ENCODE results near the gene CD109. TPM values are rescaled to one million over a fixed set of nuclear protein-coding genes. Genes with fewer than 3 reads are reported as not detected.

CD109 gene
- total RNA-seq, 1 experiment from 2014 or later = 3.2 TPM

- H2AFZ ChIP-seq (ENCODE audit: low read length) = no peak overlapping the region
- H3K9me3 ChIP-seq (ENCODE audit: control insufficient read depth, low read depth, low read length) = no peaks in the 10 kb centered on the region
- no peak overlapping the region for H2BK120ac ChIP-seq (ENCODE audit: low read depth, low read length, poor library complexity, severe bottlenecking)
- WGBS (ENCODE audit: extremely low coverage, insufficient read length, low lambda C conversion rate) = no CpG with 5 or more reads among the region's 4 CpGs
- H3K18ac ChIP-seq (ENCODE audit: insufficient read length, low read depth, low read length) = no peak overlapping the region
- no peak for DNase-seq
- no peak for TF ChIP-seq CTCF (conservative IDR thresholded peaks at IDR 0.05)
- Mint-ChIP-seq H3K36me3 (ENCODE audit: insufficient read depth in 1 of 3, low read depth in 3 of 3) (peaks cover 4 to 9% (median 5%) of the 10 kb centered on the region in 3 experiments; a peak in 5 of 7 replicates), H3K27ac (peak overlapping the region in 1 of 3 experiments; percentile 77; a peak in 2 of 7 replicates), H3K4me1 (peaks cover 20 to 21% of the 10 kb centered on the region in 2 experiments), H3K27me3 (ENCODE audit: low read depth) (no peaks in the 10 kb centered on the region), H3K4me3 (no peak overlapping the region), H3K9me3 (no peaks in the 10 kb centered on the region)
- H3K4ac ChIP-seq (ENCODE audit: low read depth, low read length) = no peak overlapping the region
- no peaks in the 10 kb centered on the region for H3K27me3 ChIP-seq (ENCODE audit: insufficient read depth, low read length)
- H2BK5ac ChIP-seq (ENCODE audit: insufficient read length, low read length) = no peak overlapping the region
- H2BK15ac ChIP-seq (ENCODE audit: low read depth, low read length) = no peak overlapping the region
- no peaks in the 10 kb centered on the region for H3K4me1 ChIP-seq (ENCODE audit: insufficient read depth, low read length)
- no peak overlapping the region for H3K9ac ChIP-seq (ENCODE audit: extremely low read depth, insufficient read length, low read length)
- no peaks in the 10 kb centered on the region for H4K20me1 ChIP-seq (ENCODE audit: control insufficient read depth, insufficient read depth, insufficient read length)
- H3K23ac ChIP-seq (ENCODE audit: insufficient read length, low read depth, low read length) = no peak overlapping the region
- no peak overlapping the region for H3K56ac ChIP-seq (ENCODE audit: insufficient read length, low read depth, low read length)
- no peak overlapping the region for H3K27ac ChIP-seq (ENCODE audit: insufficient read length, low read depth, low read length)
- no peak overlapping the region for H3K4me2 ChIP-seq (ENCODE audit: insufficient read depth, insufficient read length, low read length)
- no peaks in the 10 kb centered on the region for H3K79me2 ChIP-seq (ENCODE audit: insufficient read depth, low read length)
- H3T11ph ChIP-seq (ENCODE audit: low read length) = no peak overlapping the region
- H4K8ac ChIP-seq (replicated peaks; ENCODE audit: insufficient read length, low read depth, low read length) = no peak overlapping the region
- no peak overlapping the region for H2BK20ac ChIP-seq (ENCODE audit: low read depth, low read length, poor library complexity, severe bottlenecking)
- no peak overlapping the region for H2BK12ac ChIP-seq (ENCODE audit: insufficient read length, low read depth, low read length)
- H4K5ac ChIP-seq (ENCODE audit: insufficient read length, low read depth, low read length) = no peak overlapping the region
- no peaks in the 10 kb centered on the region for H3K23me2 ChIP-seq (ENCODE audit: insufficient read length, low read depth, low read length, poor library complexity, severe bottlenecking)
- no peak overlapping the region for H3K14ac ChIP-seq (ENCODE audit: insufficient read depth, low read length)
- no peak overlapping the region for H2AK5ac ChIP-seq (ENCODE audit: insufficient read length, low read length)
- no peak overlapping the region for H4K91ac ChIP-seq (ENCODE audit: insufficient read length, low read depth, low read length)
- no peaks in the 10 kb centered on the region for H3K79me1 ChIP-seq (ENCODE audit: insufficient read depth, low read depth, low read length, poor library complexity, severe bottlenecking)
Observed at GRCh38 chr6:73649783-73650182, 46.2 kb upstream of the CD109 start.
